Stimulated activated CD8-positive, alpha-beta memory T cell treated with anti-CD3 and anti-CD28 coated beads, Interleukin-2, amount 100 ng/mL, for 1 hour (primary cell): ENCODE data around the gene BEST1.

Experiments
- DNase-seq, 2 donors: peaks; one replicate each; pipeline ENCODE4 v3.0.0-alpha.2; 2020; ENCODE audit warnings: low read depth in 2 of 2

The BEST1 gene

GRCh38 chr11:61916737-61917333, 33.3 kb upstream of the BEST1 start:
- no peak for DNase-seq

- DNase-seq, result no peak
These were observed 32.6 kb upstream of the BEST1 start, which contains the start of gene RAB3IL1 for GRCh38 chr11:61917334-61918109. Gene RAB3IL1, minus strand, starts transcription at chr11:61917566. Its CDS starts 199 bp downstream, at chr11:61917367.

DNA sequence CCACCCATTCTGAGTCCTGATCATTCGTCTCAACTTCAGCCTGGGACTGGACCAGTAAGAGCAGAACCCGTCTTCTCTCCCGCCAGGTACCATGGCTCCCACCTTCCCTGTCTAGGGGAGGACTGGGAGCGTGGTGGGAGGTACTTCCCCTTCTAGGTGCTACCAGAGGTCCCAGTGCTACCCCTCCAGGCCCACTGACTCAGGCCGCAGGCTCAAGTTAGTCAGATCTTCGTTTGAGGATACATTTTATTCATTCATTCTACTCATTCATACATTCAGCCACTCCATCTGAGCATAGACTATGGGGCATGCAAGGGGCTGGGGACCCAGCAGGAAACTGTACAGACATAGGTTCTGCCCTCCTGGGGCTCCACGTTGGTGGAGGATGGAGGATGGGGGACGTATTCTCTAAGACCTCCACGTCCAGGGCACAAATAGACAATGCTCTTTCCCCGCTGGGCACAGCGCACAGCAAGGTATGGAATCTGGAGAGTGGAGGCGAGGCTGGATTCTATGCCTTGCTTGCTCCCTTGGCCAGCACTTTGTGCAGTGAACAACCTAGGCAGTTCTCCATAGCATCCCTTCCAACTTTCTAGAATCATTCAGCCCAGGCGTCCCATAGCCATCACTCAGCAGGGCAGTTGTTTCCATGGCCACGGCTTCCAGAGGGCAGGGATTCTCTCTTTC, 31.8 kb upstream of the BEST1 start:
- no peak for DNase-seq

- no peak for DNase-seq
These were observed 31.0 kb upstream of the BEST1 start for GRCh38 chr11:61918938-61919704.

- DNase-seq, result no peak
These were observed 30.2 kb upstream of the BEST1 start for GRCh38 chr11:61919705-61920631.

DNA sequence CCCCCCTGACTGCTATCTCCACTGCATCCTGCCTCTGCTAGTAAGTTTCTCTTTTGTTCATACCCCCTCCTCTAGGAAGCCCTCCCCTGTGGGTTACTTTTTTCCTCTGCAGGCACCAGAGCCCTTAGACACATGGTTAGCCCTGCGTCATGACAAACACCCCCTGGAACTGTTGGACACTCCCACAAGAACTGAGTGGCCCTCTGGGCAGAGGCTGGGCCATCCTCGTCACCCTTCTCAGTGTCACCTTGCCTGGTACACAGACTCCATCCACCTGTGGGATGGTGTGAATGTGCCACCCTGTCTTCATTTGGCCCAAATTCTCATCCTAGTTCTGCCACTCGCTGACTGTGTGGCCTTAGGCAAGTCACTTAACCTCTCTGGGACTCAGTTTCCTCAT, 28.7 kb upstream of the BEST1 start:
- DNase-seq, result no peak

GRCh38 chr11:61922539-61922938, 27.6 kb upstream of the BEST1 start:
- no peak for DNase-seq

- no peak for DNase-seq
These were observed 26.7 kb upstream of the BEST1 start for GRCh38 chr11:61923166-61924063.

DNA sequence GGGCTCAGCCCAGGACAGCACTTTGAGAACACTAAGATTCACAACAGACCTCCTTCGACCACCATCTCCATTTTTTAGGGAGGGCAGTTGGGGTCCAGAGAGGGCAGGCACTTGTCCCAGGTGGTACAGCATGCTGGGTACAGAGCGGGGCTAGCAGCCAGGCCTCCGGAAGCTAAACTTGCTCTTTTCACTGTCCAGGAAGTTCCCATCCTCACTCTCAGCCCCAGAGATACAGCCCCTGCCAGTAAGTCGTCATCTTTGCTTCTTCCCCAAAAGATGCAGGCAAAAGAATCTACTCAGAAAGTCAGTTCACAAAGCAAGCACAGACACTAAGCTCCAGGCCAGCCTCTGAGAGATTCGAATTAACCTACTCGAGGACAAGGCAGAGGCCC, 26.1 kb upstream of the BEST1 start:
- no peak for DNase-seq

GRCh38 chr11:61925736-61926135, 24.4 kb upstream of the BEST1 start:
- DNase-seq, result no peak

DNA sequence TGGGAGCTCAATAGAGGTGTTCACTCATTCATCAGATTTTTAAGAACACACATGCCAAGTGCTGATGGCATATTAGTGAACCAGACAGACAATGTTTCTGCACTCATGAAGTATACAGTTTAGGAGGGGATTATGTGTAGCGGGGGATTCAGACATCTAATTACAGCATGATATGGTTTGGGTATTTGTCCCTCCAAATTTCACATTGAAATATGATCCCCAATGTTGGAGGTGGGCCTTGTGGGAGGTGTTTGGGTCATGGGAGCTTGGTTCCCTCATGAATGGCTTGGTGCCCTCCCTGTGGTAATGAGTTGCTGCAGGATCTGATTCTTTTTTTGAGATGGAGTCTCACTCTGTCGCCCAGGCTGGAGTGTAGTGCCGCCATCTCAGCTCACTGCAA, 23.9 kb upstream of the BEST1 start:
- DNase-seq, result no peak

GRCh38 chr11:61927501-61927900, 22.6 kb upstream of the BEST1 start:
- no peak for DNase-seq

DNA sequence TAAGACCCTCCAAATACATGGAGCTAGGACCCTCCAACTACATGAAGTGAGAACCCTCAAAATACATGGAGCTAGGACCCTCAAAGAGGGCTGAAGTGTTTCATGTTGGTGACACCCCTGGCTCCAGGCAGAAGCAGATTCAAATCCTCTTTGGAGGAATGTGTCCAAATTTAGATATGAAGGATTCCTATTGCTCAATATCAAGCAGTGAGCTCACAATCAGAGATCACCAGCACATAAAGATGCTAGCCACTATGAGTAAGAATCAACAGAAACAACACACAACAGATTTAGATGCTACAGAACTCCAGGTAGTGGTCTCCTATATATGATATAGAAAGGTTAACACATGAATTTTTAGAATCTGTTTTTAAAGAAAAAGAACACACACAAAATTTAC, 21.5 kb upstream of the BEST1 start:
- DNase-seq, result no peak

- DNase-seq, result no peak
These were observed 19.2 kb upstream of the BEST1 start for GRCh38 chr11:61930933-61931332.

- DNase-seq, result no peak
These were observed 14.3 kb upstream of the BEST1 start for GRCh38 chr11:61935861-61936260.

GRCh38 chr11:61940466-61940865, 9.7 kb upstream of the BEST1 start:
- DNase-seq, result no peak

- DNase-seq, result no peak
These were observed 5.0 kb upstream of the BEST1 start for GRCh38 chr11:61945191-61945590.

GRCh38 chr11:61946894-61947293, 3.3 kb upstream of the BEST1 start:
- no peak for DNase-seq

DNA sequence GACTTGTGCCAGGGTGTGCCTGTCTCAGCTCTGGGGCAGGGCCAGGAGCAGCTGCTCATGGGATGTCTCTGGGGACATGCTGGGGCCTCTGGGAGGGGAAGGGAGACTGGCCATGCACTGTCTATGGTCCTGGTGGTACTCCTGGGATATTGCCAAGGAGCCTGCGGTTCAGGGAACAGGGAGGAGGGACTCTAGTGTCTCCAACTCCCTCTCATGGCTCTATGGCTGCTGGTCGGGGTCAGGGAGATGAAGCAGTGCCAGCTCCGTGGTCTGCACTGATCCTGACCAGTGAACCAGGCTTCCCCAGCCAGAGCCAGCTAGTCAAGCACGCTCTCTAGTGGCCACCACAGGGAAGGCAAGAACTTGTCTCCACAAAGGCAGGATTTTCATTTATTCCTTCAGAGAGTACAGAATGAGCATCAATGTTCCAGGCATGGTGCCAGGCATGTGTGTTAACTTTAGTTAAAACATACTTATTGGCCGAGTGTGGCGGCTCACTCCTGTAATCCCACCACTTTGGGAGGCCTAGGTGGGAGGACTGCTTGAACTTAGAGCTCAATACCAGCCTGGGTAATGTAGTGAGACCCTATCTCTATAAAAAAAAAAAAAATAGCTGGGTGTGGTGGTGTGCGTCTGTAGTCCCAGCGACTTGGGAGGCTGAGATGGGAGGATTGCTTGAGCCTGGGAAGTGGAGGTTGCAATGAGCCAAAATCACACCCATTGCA, 2.5 kb upstream of the BEST1 start:
- DNase-seq, result peak in 1 of 2 donors; percentile 38
